Posterior cingulate gyrus (tissue), 11 donors: ENCODE measurements around the gene PGM5.
"Not testable (repeated sequence)": the region's sequence is repeated elsewhere in the genome, so short reads cannot be mapped to it uniquely, and the experiment has no call there.

Experiments used
- DNase-seq, 10 donors: peaks; one replicate each; pipeline versions ENCODE4 v3.0.0 to v3.0.0-alpha.2; 2020 to 2021; ENCODE audit warnings: mixed read lengths in 3 of 10
- intact Hi-C: fragments of 100-400 bp; cut with DNase I; formaldehyde crosslinking; loops from one replicate; pipeline ENCODE4 v1.15.1; 2023

Gene PGM5

DNA sequence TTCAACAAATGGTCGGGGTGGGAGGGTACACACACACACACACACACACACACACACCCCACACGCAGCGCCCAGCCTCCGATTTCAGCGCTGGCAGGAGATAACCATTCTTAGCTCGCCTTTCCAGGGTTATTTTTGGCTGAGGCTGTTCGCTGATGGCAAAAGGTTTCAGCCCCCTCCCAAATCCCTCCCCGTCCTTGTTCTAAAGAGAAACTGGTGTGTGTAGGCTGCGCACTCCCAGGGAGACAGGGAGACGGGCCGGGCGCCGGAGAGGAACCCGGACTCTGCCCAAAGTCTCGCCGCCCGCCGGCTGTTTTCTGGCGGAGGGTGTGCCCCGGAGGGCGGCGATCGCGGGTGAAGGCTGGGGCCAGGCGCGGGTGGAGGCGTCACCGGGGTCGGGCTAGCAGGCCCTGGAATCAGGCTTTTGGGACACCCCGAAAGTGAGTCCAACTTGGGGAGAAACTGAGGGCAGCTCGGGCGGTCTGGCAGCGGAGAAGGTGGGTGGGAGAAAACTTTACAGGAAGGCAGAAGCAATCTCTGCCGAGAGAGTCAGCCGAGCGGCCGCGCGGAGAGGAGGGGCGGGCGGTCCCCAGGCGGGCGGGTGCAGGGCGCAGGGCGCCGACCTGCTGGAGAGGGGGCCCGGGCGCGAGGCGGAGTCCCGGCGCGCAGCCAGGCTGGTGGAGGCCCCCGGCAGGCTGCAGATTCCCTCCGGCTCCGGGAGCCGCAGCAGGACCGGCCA lies at the start of gene PGM5:
PGM5 (plus strand) TSS at position 232 of the 739 bp plus-strand sequence. CDS start 517 bp downstream, outside the sequence.
- intact Hi-C loops = not testable (repeated sequence)

DNA sequence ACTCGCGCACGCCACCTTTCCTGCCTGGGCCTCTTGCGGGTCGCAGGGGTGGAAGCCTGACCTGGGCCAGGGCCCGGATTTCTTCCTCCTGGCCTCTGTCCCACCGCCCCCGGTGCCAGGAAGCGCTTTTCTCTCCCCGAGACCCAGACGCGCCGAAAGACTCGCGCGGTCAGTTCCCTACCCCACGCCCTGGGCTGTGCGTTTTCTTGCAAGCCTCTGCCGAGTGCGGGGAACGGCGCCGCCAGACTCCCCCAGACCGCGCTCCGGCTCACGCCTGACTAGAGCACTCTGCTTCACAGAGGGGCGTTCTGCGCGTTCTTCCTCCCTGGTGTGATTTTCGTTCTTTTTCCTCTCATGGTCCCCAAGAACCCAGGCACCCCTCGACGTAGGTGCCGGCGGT lies 49.3 kb upstream of the PGM5 start:
- DNase-seq = peak in 1 of 10 donors; percentile 37
- intact Hi-C loops = not testable (repeated sequence)

More for the DNA sequence above, at the start of gene PGM5:
- DNase-seq = peak in 4 of 10 donors; percentile 13 to 75 (median 60)

GRCh38 chr9:68307654-68308053 lies 48.8 kb upstream of the PGM5 start:
- peak in 3 of 10 donors; percentile 49 to 81 (median 66) for DNase-seq
- intact Hi-C loops = not testable (repeated sequence)

GRCh38 chr9:68311208-68311607 lies 45.2 kb upstream of the PGM5 start:
- not testable (repeated sequence) for DNase-seq

DNA sequence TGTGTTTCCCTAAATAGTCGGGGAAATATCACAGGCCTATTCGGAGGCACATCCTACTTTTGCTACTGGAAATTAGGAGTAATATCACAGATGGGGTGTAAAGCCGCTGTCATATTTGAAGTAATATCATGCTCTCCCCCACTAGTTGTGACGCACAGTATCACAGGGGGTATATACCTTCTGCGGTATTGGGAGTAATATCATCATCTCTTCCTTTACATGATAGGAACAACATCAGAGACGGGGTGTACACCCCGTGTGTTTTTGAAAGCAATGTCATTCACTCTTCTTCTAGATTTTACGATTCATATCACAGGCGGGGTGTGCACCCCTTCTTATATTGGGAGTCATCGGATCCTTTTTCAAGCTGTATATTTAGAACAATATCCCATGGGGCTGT lies 38.2 kb upstream of the PGM5 start:
- DNase-seq, intact Hi-C loops: not testable (repeated sequence)

More at GRCh38 chr9:68311208-68311607, 45.2 kb upstream of the PGM5 start:
- intact Hi-C loops = not testable (repeated sequence)

DNA sequence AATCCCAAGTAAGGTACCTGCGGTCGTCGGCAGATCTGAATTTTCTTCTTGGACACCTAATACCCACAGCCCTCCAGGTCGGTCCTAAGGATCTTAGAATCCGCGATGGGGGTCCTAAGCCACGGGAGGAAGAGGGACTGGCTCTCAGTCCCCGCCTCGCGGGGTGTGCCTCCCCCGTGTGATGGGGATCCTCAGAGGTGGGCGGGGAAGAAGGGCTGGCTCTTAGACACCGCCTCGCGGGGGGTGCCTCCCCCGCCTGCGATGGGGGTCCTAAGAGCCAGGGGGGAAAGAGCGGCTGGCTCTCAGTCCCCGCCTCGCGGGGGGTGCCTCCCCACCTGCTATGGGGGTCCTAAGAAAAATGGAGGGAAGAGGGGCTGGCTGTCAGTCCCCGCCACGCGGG lies 32.7 kb upstream of the PGM5 start:
- DNase-seq, intact Hi-C loops: not testable (repeated sequence)

DNA sequence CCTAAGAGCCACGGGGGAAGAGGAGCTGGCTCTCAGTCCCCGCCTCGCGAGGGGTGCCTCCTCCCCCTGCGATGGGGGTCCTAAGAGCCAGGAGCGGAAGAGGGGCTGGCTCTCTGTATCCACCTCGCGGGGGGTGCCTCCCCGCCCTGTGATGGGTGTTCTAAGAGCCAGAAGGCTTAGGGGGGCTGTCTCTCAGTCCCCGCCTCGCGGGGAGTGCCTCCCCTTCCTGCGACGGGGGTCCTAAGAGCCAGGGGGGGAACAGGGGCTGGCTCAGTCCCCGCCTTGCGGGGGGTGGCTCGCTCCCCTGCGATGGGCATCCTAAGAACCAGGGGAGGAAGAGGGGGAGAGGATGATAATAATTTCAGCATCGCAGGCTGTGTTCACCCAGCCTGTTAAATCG lies 31.9 kb upstream of the PGM5 start:
- DNase-seq, intact Hi-C loops: not testable (repeated sequence)

GRCh38 chr9:68329106-68329505 lies 27.3 kb upstream of the PGM5 start:
- intact Hi-C loops, DNase-seq: not testable (repeated sequence)

GRCh38 chr9:68330531-68331173 lies 25.8 kb upstream of the PGM5 start:
- DNase-seq = peak in 1 of 10 donors; percentile 17
- intact Hi-C loops = not testable (repeated sequence)

- DNase-seq, intact Hi-C loops: not testable (repeated sequence)
Observed at GRCh38 chr9:68332122-68332521, 24.3 kb upstream of the PGM5 start.

DNA sequence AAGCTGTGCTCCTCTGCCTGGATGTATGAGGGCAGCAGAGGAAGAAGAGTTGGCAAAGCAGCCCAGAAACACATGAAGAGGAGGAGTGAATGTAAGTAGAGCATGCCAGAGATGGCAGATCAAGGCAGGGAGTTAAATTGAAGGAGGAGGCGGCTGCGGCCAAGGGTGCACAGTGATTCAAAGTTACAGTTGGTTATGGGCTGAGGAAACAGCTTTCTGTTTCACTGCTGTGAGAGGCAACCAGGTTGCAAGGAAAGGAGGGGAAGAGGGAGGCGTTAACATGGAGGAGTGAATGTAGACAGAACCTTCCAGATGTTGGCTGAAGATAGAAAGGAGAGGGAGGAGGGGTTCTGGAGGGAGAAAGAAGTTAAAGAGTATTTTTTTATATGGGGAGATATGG lies 20.5 kb upstream of the PGM5 start:
- intact Hi-C loops, DNase-seq: not testable (repeated sequence)

GRCh38 chr9:68336639-68337339 lies 19.6 kb upstream of the PGM5 start:
- intact Hi-C loops, DNase-seq: not testable (repeated sequence)

- intact Hi-C loops = not testable (repeated sequence)
- DNase-seq = peak in 2 of 10 donors; percentile 56 to 71
Observed at GRCh38 chr9:68338000-68338399, 18.4 kb upstream of the PGM5 start.

DNA sequence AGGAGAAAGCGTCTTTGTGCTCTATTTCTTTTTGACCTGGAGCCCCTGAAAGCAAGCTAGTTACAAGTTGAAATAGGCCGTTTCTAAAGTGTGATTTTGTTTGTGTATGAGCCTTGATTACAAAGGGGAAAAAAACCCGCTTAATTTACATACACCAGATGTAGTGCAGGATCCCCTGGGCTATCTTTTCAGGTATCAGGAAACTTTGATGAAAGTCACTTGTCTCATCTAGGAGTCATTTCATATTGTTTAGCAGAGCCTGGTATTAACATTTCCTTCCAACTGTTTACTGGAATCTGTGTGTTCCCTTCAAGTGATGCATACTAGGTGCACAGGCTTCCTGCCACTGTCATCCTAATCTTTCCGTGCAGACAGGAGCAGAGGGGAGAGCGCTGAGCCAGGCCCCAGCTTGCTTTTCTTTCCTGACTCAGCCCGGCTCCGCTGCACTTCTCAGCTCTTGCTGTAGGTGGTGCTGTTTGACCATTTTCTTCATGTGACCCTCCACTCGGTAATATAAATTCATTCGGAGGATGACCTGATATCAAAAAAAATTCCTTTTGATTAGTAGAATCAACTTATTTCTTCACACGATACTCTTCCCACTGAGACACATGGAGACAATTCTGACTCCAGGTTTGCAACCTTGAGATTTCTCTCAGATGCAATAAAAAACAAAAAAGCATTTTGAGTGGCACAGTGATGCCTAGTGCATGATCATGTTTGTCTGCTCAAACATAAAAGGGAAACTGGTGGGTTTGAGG lies 14.0 kb upstream of the PGM5 start:
- intact Hi-C loops, DNase-seq: not testable (repeated sequence)

DNA sequence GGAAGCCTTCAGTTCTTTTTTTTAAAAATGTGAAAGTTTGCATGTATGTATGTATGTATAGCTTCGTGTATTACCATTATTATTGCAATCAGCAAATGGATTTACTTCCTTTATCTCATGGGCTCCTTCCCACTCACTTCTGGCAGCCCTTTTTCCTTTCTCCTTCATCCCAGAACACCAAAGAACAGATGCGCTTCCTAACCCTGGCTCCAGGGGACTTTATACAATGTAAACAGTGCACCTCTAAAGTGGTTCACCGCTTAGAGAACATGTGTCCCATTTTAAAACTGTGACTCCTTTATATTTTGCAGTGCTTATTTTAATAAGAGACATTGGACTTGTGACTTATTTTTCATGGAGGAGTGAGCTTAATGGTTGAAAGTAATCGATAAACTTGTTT lies 13.2 kb upstream of the PGM5 start:
- intact Hi-C loops, DNase-seq: not testable (repeated sequence)

DNA sequence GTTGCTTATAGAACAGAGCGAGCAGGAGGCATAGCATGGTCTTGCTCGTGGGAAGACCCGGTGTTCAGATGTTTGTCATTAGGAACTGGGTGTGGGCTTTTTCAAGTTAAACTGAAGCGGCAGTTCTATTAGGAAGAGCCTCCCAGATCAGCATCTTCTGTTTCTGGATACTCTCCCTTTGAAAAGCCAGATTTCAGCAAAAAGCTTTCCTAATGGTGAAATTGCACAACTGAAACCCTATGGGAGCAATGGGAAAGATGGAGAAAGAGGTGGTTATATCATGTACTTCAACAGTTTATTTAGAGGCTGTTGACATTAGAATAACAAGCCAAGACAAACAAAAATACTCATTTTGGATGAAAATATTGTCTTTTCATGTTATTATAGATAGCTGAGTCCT lies 12.4 kb upstream of the PGM5 start:
- intact Hi-C loops, DNase-seq: not testable (repeated sequence)

- intact Hi-C loops, DNase-seq: not testable (repeated sequence)
Observed at GRCh38 chr9:68351689-68352088, 4.7 kb upstream of the PGM5 start.

GRCh38 chr9:68355993-68356379 lies 425 bp upstream of the PGM5 start:
- DNase-seq, intact Hi-C loops: not testable (repeated sequence)

GRCh38 chr9:68357119-68357714 lies 806 bp downstream of the PGM5 start:
- intact Hi-C loops = not testable (repeated sequence)
- DNase-seq = peak in 2 of 10 donors; percentile 69 to 78
